K562 (cell line): Measurements from ENCODE around the gene EPB41L1. TPM values are rescaled to one million over a fixed set of nuclear protein-coding genes. Genes with fewer than 3 reads are reported as not detected.

Experiments used
- ATF7 ChIP-seq: fragments of 450-650 bp; IDR thresholded peaks from 2 replicates; pipeline ENCODE4 v1.7.1; 2014; ENCODE audit warnings: mild to moderate bottlenecking, moderate library complexity
- E2F8 ChIP-seq: fragments of 450-650 bp; IDR thresholded peaks from 2 replicates; pipeline ENCODE4 v1.7.1; 2018; ENCODE audit warnings: mild to moderate bottlenecking, low read depth; ENCODE audit not compliant: partially characterized antibody
- ELF1 ChIP-seq: fragments of 200-800 bp; sonication (Bioruptor generic); IDR thresholded peaks from 2 replicates; pipeline ENCODE4 v1.6.1; 2016; ENCODE audit warnings: missing genetic modification characterization, missing compliant biosample characterization
- EP400 ChIP-seq: fragments of 450-650 bp; IDR thresholded peaks from 2 replicates; pipeline ENCODE4 v1.6.1; 2017; ENCODE audit warnings: antibody characterized with exemption, mild to moderate bottlenecking, moderate library complexity
- FIP1L1 ChIP-seq: fragments of 200-400 bp; formaldehyde crosslinking; IDR thresholded peaks from 2 replicates; pipeline ENCODE4 v1.6.1; 2018; ENCODE audit warnings: mild to moderate bottlenecking, low read depth, low read length; ENCODE audit not compliant: poor library complexity, severe bottlenecking
- FOXK2 ChIP-seq, 2 experiments: fragments of 450-650 bp; IDR thresholded peaks in 1 of 2; conservative IDR thresholded peaks in 1 of 2; 2 replicates each; pipeline ENCODE4 v1.6.1; 2016; ENCODE audit warnings: low read depth in 2 of 2, mild to moderate bottlenecking in 1 of 2
- GABPB2 ChIP-seq: fragments of 250-450 bp; sonication (Bioruptor Pico); conservative IDR thresholded peaks from 2 replicates; pipeline ENCODE4 v1.5.1; 2021; ENCODE audit warnings: mild to moderate bottlenecking
- HDAC8 ChIP-seq: fragments of 450-650 bp; IDR thresholded peaks from 2 replicates; pipeline ENCODE4 v1.6.1; 2016; ENCODE audit warnings: mild to moderate bottlenecking, missing genetic modification characterization, moderate library complexity, missing compliant biosample characterization
- NEUROD1 ChIP-seq: fragments of 150-350 bp; IDR thresholded peaks from 2 replicates; pipeline ENCODE4 v1.6.1; 2014; ENCODE audit warnings: borderline replicate concordance, low read length, low read depth; ENCODE audit not compliant: partially characterized antibody
- PRPF4 ChIP-seq: fragments of 200-400 bp; formaldehyde crosslinking; IDR thresholded peaks from one replicate; pipeline ENCODE4 v1.6.1; 2017; ENCODE audit warnings: low read length, low read depth, mild to moderate bottlenecking; ENCODE audit not compliant: insufficient read depth, poor library complexity, severe bottlenecking
- RBM25 ChIP-seq: fragments of 200-400 bp; formaldehyde crosslinking; IDR thresholded peaks from 2 replicates; pipeline ENCODE4 v1.6.1; 2018; ENCODE audit warnings: low read length, low read depth, moderate library complexity; ENCODE audit not compliant: severe bottlenecking
- TEAD2 ChIP-seq: fragments of 450-650 bp; IDR thresholded peaks from 2 replicates; pipeline ENCODE4 v1.6.1; 2016; ENCODE audit warnings: missing genetic modification characterization, control low read depth, missing compliant biosample characterization
- ZNF445 ChIP-seq: fragments of 250-450 bp; sonication (Bioruptor Pico); IDR thresholded peaks from 2 replicates; pipeline ENCODE4 v1.4.0; 2020; ENCODE audit warnings: low read depth, mild to moderate bottlenecking, moderate library complexity
- polyA plus RNA-seq, 8 experiments: library from polyadenylated mRNA; depleted of rRNA in 4 of 8; stranded (reverse) in 5 of 8; unstranded in 3 of 8; fragments of >200 nt; fragmentation: Nextera tagmentation in 2 of 8; fragmentation: Illumina TruSeq in 1 of 8; extraction: Ambion mirVana in 2 of 8; extraction: Trizol in 1 of 8; gene quantifications; 2 replicates each; pipeline versions ENCODE4 v1.2.1 to v1.2.3, GENCODE V29; 2011 to 2014; ENCODE audit warnings: inconsistent platforms in 1 of 8, missing spikeins in 1 of 8
- total RNA-seq, 7 experiments: library from RNA; depleted of rRNA in 6 of 7; stranded (reverse); fragments of >200 nt in 6 of 7; fragmentation: Illumina TruSeq in 2 of 7; extraction: Trizol in 2 of 7; gene quantifications; 2 replicates each; pipeline versions ENCODE4 v1.2.1 to v1.2.3, GENCODE V29; 2011 to 2021; ENCODE audit warnings: low replicate concordance in 1 of 7
- TF ChIP-seq, protein P1 (sequence below): fragments of 250-450 bp; sonication (Bioruptor Pico); IDR thresholded peaks from 2 replicates; pipeline ENCODE4 v1.5.1; 2021; ENCODE audit warnings: mild to moderate bottlenecking
- TF ChIP-seq, protein P2 (sequence below), 2 experiments: IDR thresholded peaks; 2 replicates each; pipeline ENCODE4 v1.6.1; 2011; ENCODE audit warnings: borderline replicate concordance in 1 of 2, control low read depth in 1 of 2, low read depth in 1 of 2, low read length in 1 of 2, mild to moderate bottlenecking in 1 of 2, mixed read lengths in 1 of 2, moderate library complexity in 1 of 2; ENCODE audit not compliant: insufficient read depth in 1 of 2, insufficient read length in 1 of 2, poor library complexity in 1 of 2, severe bottlenecking in 1 of 2; ENCODE audit errors: extremely low read depth in 1 of 2

The EPB41L1 gene
- total and polyA plus RNA-seq, 9 of the 15 experiments (the other 6 are each of a cell fraction or from before 2014, with no cell fraction given), result 0.11 to 4.3 (median 1.3) TPM

GRCh38 chr20:36235892-36236785 lies 81.6 kb downstream of the EPB41L1 start, which contains the start of gene AAR2 (continued):
- TF ChIP-seq ATF7 (peak; percentile 48; the same call in 1 of the 2 replicates), GABPB2 (CRISPR knock-in tag) (no peak), ZNF445 (CRISPR knock-in tag) (no peak), FIP1L1 (no peak), EP400 (peak; percentile 89), E2F8 (peak; percentile 91), RBM25 (no peak), TEAD2 (tag) (no peak), FOXK2 (conservative IDR thresholded peaks at IDR 0.05 in 1 of 2, IDR thresholded peaks at IDR 0.05 in 1 of 2; ENCODE audit: low read depth in 2 of 2) (peak; percentile 61 to 84; a peak in 3 of 4 replicates), HDAC8 (tag) (peak; percentile 78; the same call in 1 of the 2 replicates), NEUROD1 (peak; percentile 84), PRPF4 (no peak), ELF1 (tag) (peak; percentile 89)
- TF ChIP-seq, protein P1, sequence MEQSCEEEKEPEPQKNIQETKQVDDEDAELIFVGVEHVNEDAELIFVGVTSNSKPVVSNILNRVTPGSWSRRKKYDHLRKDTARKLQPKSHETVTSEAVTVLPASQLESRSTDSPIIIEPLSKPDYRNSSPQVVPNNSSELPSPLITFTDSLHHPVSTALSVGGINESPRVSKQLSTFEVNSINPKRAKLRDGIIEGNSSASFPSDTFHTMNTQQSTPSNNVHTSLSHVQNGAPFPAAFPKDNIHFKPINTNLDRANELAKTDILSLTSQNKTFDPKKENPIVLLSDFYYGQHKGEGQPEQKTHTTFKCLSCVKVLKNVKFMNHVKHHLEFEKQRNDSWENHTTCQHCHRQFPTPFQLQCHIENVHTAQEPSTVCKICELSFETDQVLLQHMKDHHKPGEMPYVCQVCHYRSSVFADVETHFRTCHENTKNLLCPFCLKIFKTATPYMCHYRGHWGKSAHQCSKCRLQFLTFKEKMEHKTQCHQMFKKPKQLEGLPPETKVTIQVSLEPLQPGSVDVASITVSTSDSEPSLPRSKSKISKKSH, result no peak
- TF ChIP-seq, protein P2, sequence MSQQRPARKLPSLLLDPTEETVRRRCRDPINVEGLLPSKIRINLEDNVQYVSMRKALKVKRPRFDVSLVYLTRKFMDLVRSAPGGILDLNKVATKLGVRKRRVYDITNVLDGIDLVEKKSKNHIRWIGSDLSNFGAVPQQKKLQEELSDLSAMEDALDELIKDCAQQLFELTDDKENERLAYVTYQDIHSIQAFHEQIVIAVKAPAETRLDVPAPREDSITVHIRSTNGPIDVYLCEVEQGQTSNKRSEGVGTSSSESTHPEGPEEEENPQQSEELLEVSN (IDR thresholded peaks at IDR 0.05; ENCODE audit: borderline replicate concordance in 1 of 2, extremely low read depth in 1 of 2, insufficient read depth in 1 of 2, insufficient read length in 1 of 2, low read depth in 1 of 2, low read length in 1 of 2, poor library complexity in 1 of 2, severe bottlenecking in 1 of 2), result peak in 1 of 2 experiments; percentile 63
